PC-3 (cell line): Measurements from ENCODE around the gene GJB5. TPM values are rescaled to one million over a fixed set of nuclear protein-coding genes. Genes with fewer than 3 reads are reported as not detected.

Source experiments
- ATAC-seq: fragments of 200-7000 bp; cut with Tn5 transposase; 2 replicates; pipeline ENCODE4 v1.9.1; 2020; ENCODE audit warnings: mild to moderate bottlenecking, moderate library complexity
- BruUV-seq: library from RNA; stranded (reverse); fragments of 400-500 nt; replicated peaks from 2 replicates; lab custom pipeline; 2021; lab: Mats Ljungman, UMichigan
- CTCF ChIA-PET: fragments of 300-600 bp; sonication (Branson Sonifier 250); formaldehyde crosslinking; loops from one replicate; lab custom pipeline; 2022; ENCODE audit warnings: antibody characterized with exemption; lab: Charles Lee
- POLR2A ChIA-PET: fragments of 300-600 bp; sonication (Branson Sonifier 250); formaldehyde crosslinking; loops from one replicate; lab custom pipeline; 2022; ENCODE audit warnings: antibody characterized with exemption; ENCODE audit not compliant: unreplicated experiment; lab: Charles Lee
- DNase-seq: peaks from one replicate; pipeline ENCODE4 v3.0.0-alpha.2; 2015
- H2AFZ ChIP-seq: fragments of 300-600 bp; sonication (generic); 2 replicates; pipeline ENCODE4 v1.6.0; 2016; ENCODE audit warnings: antibody characterized with exemption, low read length
- H3F3A ChIP-seq: fragments of 300-600 bp; sonication (generic); one replicate; pipeline ENCODE4 v1.6.0; 2017; ENCODE audit warnings: antibody characterized with exemption, low read length, control low read depth, mild to moderate bottlenecking; ENCODE audit not compliant: unreplicated experiment
- H3K27ac ChIP-seq: fragments of 300-600 bp; sonication (generic); 2 replicates; pipeline ENCODE4 v1.5.1; 2016; ENCODE audit warnings: mild to moderate bottlenecking, low read length
- H3K27me3 ChIP-seq: fragments of 300-600 bp; sonication (generic); 2 replicates; pipeline ENCODE4 v1.6.1; 2016; ENCODE audit warnings: low read length, mixed read lengths
- H3K36me3 ChIP-seq: fragments of 300-600 bp; sonication (generic); 2 replicates; pipeline ENCODE4 v1.6.1; 2016; ENCODE audit warnings: low read depth, mixed run types, low read length, mixed read lengths
- H3K4me1 ChIP-seq: fragments of 300-600 bp; sonication (generic); 2 replicates; pipeline ENCODE4 v1.5.1; 2016; ENCODE audit warnings: low read length; ENCODE audit not compliant: insufficient read depth
- H3K4me2 ChIP-seq: fragments of 300-600 bp; sonication (generic); 2 replicates; pipeline ENCODE4 v1.6.0; 2016; ENCODE audit warnings: low read length
- H3K4me3 ChIP-seq: fragments of 300-600 bp; sonication (generic); 2 replicates; pipeline ENCODE4 v1.5.1; 2016; ENCODE audit warnings: mild to moderate bottlenecking, low read length, mixed read lengths
- H3K79me2 ChIP-seq: fragments of 300-600 bp; sonication (generic); 2 replicates; pipeline ENCODE4 v1.6.1; 2017; ENCODE audit warnings: low read length, mixed read lengths
- H3K9ac ChIP-seq: fragments of 300-600 bp; sonication (generic); 2 replicates; pipeline ENCODE4 v1.6.0; 2016; ENCODE audit warnings: mild to moderate bottlenecking, low read length
- H3K9me2 ChIP-seq: fragments of 300-600 bp; sonication (generic); replicated peaks from 2 replicates; pipeline ENCODE4 v1.6.1; 2016; ENCODE audit warnings: mixed run types, low read length, mixed read lengths
- H3K9me3 ChIP-seq: fragments of 300-600 bp; sonication (generic); 2 replicates; pipeline ENCODE4 v1.6.1; 2016; ENCODE audit warnings: low read length, mixed read lengths
- H4K20me1 ChIP-seq: fragments of 300-600 bp; sonication (generic); 2 replicates; pipeline ENCODE4 v1.6.1; 2016; ENCODE audit warnings: low read length, mixed read lengths
- CTCF ChIP-seq: fragments of 300-600 bp; sonication (generic); conservative IDR thresholded peaks from 2 replicates; pipeline ENCODE4 v1.5.1; 2017; ENCODE audit warnings: antibody characterized with exemption, low read depth, mild to moderate bottlenecking, low read length
- EZH2 ChIP-seq: fragments of 300-600 bp; sonication (generic); IDR thresholded peaks from one replicate; pipeline ENCODE4 v1.6.1; 2017; ENCODE audit warnings: antibody characterized with exemption, mild to moderate bottlenecking, low read length; ENCODE audit not compliant: unreplicated experiment
- EZH2phosphoT487 ChIP-seq: fragments of 300-600 bp; sonication (generic); IDR thresholded peaks from 2 replicates; pipeline ENCODE4 v1.6.1; 2018; ENCODE audit warnings: mild to moderate bottlenecking, antibody characterized with exemption, low read length, borderline replicate concordance
- intact Hi-C: fragments of 100-400 bp; cut with micrococcal nuclease; formaldehyde crosslinking; loops from 2 replicates; pipeline ENCODE4 v1.9.0; 2023
- total RNA-seq: library from RNA; depleted of rRNA; stranded (reverse); fragments of >200 nt; gene quantifications from 2 replicates; pipeline ENCODE4 v1.2.3, GENCODE V29; 2014

Gene GJB5
- total RNA-seq, 1 experiment from 2014 or later, result 7.2 TPM

- H3K27me3 ChIP-seq, result no peaks in the 10 kb centered on the region
- POLR2A ChIA-PET, result no interaction called here
- H3K9me3 ChIP-seq, result no peaks in the 10 kb centered on the region
- H3K4me2 ChIP-seq, result no peak overlapping the region
- no peaks in the 10 kb centered on the region for H3K9me2 ChIP-seq
- no peak for TF ChIP-seq EZH2
- no peak for TF ChIP-seq EZH2phosphoT487
- TF ChIP-seq CTCF, result no peak
- H2AFZ ChIP-seq, result no peak overlapping the region
- H4K20me1 ChIP-seq, result no peaks in the 10 kb centered on the region
- no peak for DNase-seq
- no peaks in the 10 kb centered on the region for H3K4me1 ChIP-seq
- BruUV-seq, result no TSS peak
- intact Hi-C loops, result no loop called here
- ATAC-seq, result no peak
- CTCF ChIA-PET, result no interaction called here
- H3K9ac ChIP-seq, result no peak overlapping the region
- H3K79me2 ChIP-seq, result no peaks in the 10 kb centered on the region
- no peak overlapping the region for H3K27ac ChIP-seq
- H3K36me3 ChIP-seq, result no peaks in the 10 kb centered on the region
- no peak overlapping the region for H3K4me3 ChIP-seq
- no peaks in the 10 kb centered on the region for H3F3A ChIP-seq
Measured at GRCh38 chr1:34794001-34794789, 39.3 kb downstream of the GJB5 start.

- POLR2A ChIA-PET, result no interaction called here
- H3K4me2 ChIP-seq, result no peak overlapping the region
- BruUV-seq, result no TSS peak
Measured at GRCh38 chr1:34794790-34795180, 39.9 kb downstream of the GJB5 start.

More at GRCh38 chr1:34794790-34795180, 39.9 kb downstream of the GJB5 start:
- H4K20me1 ChIP-seq, result no peaks in the 10 kb centered on the region
- no peak for TF ChIP-seq EZH2
- TF ChIP-seq EZH2phosphoT487, result no peak
- TF ChIP-seq CTCF, result no peak
- no peaks in the 10 kb centered on the region for H3K9me2 ChIP-seq
- H3K79me2 ChIP-seq, result no peaks in the 10 kb centered on the region
- no peaks in the 10 kb centered on the region for H3K27me3 ChIP-seq
- no peaks in the 10 kb centered on the region for H3K9me3 ChIP-seq
- DNase-seq, result no peak
- no peak overlapping the region for H3K27ac ChIP-seq
- intact Hi-C loops, result no loop called here
- H3K9ac ChIP-seq, result no peak overlapping the region
- no peak for ATAC-seq
- CTCF ChIA-PET, result no interaction called here
- H2AFZ ChIP-seq, result no peak overlapping the region
- no peaks in the 10 kb centered on the region for H3F3A ChIP-seq
- H3K4me1 ChIP-seq, result no peaks in the 10 kb centered on the region
- no peaks in the 10 kb centered on the region for H3K36me3 ChIP-seq
- H3K4me3 ChIP-seq, result no peak overlapping the region
